NCI-H2171 treated with DMSO at 0.1 percent for 48 hours (cell line): ENCODE results near the gene DIDO1.

Experiments
- DNase-seq: peaks from one replicate; lab custom pipeline; 2025; lab: John Stamatoyannopoulos, UW

DIDO1 gene

GRCh38 chr20:62910777-62911497 lies 15.4 kb downstream of the DIDO1 start:
- no peak for DNase-seq

DNA sequence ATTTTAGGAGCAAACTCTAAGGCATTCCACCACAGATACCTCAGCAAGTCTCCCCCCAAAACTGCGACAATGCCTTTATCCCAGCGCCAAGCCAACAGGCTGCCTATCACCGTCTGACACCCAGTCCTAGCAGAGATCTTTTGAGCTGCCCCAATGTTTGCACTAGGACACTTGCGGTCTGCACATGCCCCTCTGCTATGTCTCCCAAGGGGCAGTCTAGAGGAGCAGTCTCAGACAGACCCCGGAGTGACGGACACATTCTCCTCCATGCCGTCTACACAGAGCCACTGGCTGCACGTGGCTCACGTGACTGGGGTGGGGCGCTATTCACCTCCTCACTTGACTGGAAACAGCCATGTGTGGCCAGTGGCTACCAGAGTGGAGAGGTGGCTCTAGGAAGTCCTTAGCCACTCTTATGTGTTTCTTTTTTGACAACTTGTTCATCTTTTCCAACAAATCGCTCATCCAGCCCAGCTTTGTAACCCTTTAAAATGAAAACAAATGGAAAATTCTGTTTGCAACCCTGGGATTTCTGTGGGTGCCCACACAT lies 16.0 kb downstream of the DIDO1 start:
- DNase-seq: no peak

- DNase-seq: peak; percentile 10
Observed at GRCh38 chr20:62908971-62909791, 17.1 kb downstream of the DIDO1 start.

GRCh38 chr20:62907384-62908317 lies 18.7 kb downstream of the DIDO1 start:
- no peak for DNase-seq

DNA sequence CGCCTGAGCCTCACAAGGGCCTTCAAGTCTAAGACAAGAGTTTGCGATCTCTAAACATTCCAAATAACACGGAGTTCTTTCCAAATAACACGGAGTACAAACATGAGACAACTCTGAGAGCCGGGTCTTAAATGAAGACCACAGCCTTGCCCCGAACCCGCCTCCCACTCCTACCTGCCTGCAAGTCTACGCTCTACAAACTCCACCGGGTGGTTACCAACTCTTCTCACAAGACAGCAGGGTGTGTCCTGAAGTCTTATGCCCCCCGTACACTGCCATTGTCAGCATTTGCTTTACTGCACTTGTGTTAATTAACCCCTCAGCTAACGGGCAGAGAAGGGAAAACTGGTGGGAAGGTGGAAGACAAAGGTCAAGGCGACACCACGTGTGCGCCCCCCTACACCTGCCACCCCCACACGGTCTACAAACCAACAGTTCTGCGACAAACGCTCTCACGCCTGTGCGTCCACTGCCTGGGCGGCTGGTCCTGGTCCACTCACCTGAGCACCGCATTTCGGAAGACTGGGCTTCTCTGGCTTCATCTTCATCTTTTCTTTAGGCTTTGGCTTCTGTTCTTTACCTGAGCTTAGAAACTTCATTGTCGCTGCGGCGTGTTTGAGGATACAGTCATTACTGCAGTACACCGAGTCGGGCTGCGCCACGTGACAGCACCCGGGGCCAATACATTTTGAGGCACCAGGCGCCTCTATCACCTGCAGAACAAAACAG lies 19.5 kb downstream of the DIDO1 start:
- DNase-seq: no peak

DNA sequence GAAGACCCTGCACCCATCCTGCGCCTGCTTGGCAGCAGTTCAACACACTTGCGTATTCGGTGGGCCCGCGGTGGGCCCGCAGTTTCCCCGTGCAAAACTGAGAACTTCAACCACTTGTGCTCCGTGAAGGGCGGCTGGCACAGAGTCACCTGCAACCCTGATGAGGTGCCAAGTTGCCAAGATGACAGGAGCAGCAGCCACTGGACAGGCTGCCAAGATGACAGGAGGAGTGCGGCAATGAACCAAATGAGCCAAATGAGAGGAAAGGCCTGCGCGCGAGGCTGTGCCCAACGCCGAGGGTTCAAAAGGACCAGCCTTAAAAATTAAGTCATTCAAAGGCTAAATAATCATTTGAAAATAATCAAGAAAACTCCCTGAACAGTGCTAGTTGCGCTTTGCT lies 20.1 kb downstream of the DIDO1 start:
- DNase-seq: no peak

DNA sequence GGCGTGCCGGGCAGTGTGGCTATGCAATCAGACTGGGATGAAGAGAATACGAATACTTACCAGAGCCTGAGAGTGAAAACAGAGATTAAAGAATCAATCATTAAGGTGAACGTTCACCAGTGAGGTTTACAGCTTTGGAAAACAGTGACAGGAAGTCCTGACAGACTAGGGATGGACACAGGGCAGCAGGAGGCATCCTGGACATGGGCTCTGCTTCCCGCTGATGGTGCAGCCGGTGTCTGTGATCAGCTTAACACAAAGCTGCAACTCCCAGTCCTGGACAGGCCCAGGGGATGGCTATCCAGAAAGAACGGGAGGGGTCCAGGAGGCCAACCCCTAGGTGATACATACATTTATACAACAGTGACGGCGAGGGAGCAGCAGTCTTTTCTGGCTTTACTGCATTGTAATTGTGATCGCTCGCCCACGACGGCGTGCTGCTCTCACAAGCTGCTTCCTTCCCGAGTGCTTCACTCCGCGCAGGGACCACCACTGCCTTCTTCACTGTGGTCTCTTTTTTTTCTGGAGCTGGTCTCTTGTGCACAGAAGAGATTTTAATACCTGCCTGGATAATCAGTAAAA lies 20.7 kb downstream of the DIDO1 start:
- no peak for DNase-seq

DNA sequence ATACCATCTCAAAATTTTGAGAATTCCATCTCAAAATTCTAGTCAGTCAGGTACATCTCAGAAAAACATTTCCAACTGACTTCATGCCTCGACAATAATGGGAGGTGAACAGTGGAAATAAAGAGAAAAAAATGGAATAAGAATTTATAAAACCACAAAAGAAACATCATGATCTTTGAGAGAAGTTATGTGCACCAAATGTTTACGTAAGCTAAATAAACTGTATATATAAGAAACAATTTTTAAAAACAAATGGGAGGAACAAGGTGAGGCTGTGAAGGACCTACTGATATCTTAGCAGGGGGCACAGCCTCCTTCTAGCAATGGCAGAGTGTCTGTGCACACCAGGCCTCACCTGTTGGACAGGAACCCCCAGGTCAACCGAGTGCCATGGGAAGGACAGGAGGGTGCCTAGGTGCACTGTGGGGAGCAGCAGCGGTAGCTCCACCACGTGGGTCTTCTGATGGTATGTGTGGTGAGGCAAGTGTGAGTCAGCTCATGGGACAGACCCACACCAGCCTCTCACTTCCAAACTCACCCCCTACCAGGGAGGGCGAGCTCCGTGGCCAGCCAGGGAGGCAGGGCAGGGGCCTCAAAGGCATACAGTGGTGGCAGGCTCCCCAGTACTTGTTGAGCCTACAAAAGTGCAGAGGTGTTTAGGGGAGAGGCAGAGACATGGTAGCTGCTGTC lies 23.2 kb downstream of the DIDO1 start:
- no peak for DNase-seq

GRCh38 chr20:62901891-62902290 lies 24.4 kb downstream of the DIDO1 start:
- no peak for DNase-seq

DNA sequence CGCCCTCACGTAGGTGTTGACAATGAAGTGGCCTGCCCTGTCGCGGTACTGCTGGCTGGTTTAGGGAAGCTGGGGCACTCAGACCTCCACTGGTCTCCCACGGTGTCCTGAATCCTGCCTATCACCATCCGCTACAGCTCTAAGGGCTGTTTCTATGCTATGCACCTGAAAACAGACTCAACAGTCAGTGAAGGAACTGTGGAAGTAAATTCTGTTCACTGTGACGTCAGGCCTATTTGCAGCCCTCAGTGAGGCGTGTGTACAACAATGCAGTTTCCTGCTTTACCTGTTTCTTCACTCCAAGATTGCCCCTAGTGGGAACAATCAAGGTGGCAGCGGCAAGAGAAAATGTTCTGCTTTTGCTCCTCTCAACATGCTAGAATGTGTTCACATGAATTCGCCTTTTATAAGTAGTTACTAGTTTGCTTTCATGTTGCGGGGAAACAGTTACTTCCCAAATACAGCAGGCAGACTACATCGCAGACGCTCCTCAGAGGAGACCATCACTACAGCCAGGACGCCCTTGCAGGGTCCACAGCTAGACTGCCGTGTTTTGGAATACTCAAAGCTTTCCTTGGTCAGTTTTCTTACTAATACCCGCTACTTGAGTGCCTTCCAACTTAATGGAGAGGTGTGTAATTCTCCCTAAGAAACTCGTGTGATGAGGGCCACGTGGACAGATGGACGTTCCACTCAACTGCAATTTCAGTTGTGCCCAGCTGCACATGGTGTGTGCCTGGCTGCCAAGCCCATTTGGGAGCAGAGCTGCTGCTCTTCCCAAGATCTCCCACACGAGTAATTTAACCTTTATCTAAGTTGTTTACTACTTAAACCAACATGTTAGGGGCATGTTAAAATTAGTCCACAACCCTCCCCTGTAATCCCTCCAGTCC lies 25.4 kb downstream of the DIDO1 start:
- peak; percentile 63 for DNase-seq

- DNase-seq: peak; percentile 86
Observed at GRCh38 chr20:62900052-62900691, 26.1 kb downstream of the DIDO1 start.

GRCh38 chr20:62899633-62900051 lies 26.7 kb downstream of the DIDO1 start:
- DNase-seq: peak; percentile 45

GRCh38 chr20:62898970-62899632 lies 27.2 kb downstream of the DIDO1 start:
- peak; percentile 64 for DNase-seq

GRCh38 chr20:62898093-62898964 lies 28.0 kb downstream of the DIDO1 start:
- no peak for DNase-seq

GRCh38 chr20:62897666-62898065 lies 28.6 kb downstream of the DIDO1 start:
- DNase-seq: peak; percentile 83

DNA sequence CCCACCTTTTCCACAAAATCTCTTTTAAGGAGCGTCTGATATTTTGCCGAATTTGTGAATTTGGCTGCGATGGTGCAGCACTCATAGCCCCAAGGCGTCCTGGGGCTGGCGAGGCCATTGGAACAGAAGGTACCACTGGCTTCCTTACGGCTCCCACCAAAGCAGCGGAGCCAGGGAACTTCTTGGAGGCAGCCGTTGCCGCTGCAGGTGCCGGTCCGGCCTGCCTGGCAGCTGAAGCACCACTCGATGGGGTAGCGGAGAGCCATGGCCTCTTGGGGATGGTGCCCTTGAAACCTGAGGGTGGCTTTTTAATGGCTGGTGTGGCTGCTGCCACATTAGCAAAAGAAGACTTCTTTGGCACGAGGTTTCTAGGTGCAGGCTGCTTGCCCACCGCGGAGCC lies 29.8 kb downstream of the DIDO1 start:
- DNase-seq: no peak

- no peak for DNase-seq
Observed at GRCh38 chr20:62895539-62895938, 30.8 kb downstream of the DIDO1 start.
